Spleen (tissue), 7 donors: Measurements from ENCODE around the gene USP21.

ENCODE experiments used
- CTCF ChIP-seq, 11 experiments: fragments of 200-600 bp in 7 of 11; fragments of 450-650 bp in 4 of 11; sonication (generic) in 4 of 11; IDR thresholded peaks in 8 of 11; conservative IDR thresholded peaks in 3 of 11; 1 replicate in 7 of 11; 2 replicates in 4 of 11; pipeline versions ENCODE4 v1.4.0 to v1.8.0; 2016 to 2021; ENCODE audit warnings: antibody characterized with exemption in 11 of 11, inconsistent platforms in 4 of 11, mild to moderate bottlenecking in 1 of 11
- POLR2A ChIP-seq, 3 donors: fragments of 450-650 bp; IDR thresholded peaks; one replicate each; pipeline ENCODE4 v1.5.1; 2017; ENCODE audit warnings: antibody characterized with exemption in 3 of 3, mild to moderate bottlenecking in 1 of 3
- POLR2AphosphoS5 ChIP-seq, 3 donors: sonication (generic); formaldehyde crosslinking; IDR thresholded peaks; one replicate each; pipeline ENCODE4 v1.5.1; 2017; ENCODE audit warnings: antibody characterized with exemption in 3 of 3
- donor health status: DM: no; HTN: no; CAD: no; lungs with moderate emphysema.
- donor health status: DM: no; HTN: no; CAD: no.
- donor health status: DM: no; HTN: no; CAD: no.

GRCh38 chr1:161200421-161200991 is 41.2 kb downstream of the USP21 start:
- TF ChIP-seq POLR2A (IDR thresholded peaks at IDR 0.05) (no peak), CTCF (IDR thresholded peaks at IDR 0.05 in 8 of 11, conservative IDR thresholded peaks at IDR 0.05 in 3 of 11) (no peak), POLR2AphosphoS5 (IDR thresholded peaks at IDR 0.05) (no peak)
